ENCODE results near the gene NME5. TPM values are rescaled to one million over a fixed set of nuclear protein-coding genes. Genes with fewer than 3 reads are reported as not detected.
A peak's percentile ranks its signal among the peaks of the same experiment; 100 is the strongest.

Gene NME5
- total and polyA plus RNA-seq, 2 of the 13 experiments (the other 11 are each of a cell fraction or from before 2014, with no cell fraction given), result 0.18 TPM; not detected in 1

DNA sequence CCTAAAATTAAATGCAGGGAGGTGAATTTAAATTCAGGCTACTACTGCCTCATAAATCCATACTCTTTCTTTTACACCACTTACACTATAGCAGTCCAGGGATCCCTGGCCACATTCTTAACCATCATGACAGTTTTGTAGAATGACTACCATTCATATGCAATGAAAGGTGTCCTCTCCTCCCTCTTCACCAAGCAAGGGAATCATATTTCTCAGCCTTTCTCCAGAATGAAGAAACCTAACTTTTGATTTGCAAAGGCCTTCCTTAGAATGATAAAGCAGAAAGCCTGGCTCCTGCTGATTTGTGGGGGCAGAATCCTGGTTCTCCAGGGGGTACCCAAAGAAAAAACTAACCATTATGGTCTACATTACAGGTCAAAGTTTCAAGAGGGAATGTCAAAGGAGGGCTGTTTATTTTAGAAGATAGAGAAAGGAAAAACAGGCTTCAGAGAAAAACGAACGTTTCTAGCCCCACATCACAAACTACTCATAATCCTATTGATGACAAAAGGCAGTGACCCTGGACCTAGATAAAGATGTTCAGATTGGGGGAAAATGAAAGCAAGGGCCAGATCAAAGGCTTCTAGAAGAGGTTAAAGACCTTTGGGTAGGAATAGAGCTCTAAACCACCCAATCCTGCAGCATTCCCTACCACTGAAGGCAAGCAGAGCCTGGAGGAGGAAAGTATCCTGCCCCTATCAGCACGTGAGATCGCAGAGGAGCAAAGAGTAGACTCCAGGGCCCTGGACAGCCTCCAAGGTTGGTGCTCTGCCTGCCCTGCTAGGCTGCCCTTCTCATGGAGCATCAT lies 43.9 kb downstream of the NME5 start (continued):
- TF ChIP-seq, protein P1, sequence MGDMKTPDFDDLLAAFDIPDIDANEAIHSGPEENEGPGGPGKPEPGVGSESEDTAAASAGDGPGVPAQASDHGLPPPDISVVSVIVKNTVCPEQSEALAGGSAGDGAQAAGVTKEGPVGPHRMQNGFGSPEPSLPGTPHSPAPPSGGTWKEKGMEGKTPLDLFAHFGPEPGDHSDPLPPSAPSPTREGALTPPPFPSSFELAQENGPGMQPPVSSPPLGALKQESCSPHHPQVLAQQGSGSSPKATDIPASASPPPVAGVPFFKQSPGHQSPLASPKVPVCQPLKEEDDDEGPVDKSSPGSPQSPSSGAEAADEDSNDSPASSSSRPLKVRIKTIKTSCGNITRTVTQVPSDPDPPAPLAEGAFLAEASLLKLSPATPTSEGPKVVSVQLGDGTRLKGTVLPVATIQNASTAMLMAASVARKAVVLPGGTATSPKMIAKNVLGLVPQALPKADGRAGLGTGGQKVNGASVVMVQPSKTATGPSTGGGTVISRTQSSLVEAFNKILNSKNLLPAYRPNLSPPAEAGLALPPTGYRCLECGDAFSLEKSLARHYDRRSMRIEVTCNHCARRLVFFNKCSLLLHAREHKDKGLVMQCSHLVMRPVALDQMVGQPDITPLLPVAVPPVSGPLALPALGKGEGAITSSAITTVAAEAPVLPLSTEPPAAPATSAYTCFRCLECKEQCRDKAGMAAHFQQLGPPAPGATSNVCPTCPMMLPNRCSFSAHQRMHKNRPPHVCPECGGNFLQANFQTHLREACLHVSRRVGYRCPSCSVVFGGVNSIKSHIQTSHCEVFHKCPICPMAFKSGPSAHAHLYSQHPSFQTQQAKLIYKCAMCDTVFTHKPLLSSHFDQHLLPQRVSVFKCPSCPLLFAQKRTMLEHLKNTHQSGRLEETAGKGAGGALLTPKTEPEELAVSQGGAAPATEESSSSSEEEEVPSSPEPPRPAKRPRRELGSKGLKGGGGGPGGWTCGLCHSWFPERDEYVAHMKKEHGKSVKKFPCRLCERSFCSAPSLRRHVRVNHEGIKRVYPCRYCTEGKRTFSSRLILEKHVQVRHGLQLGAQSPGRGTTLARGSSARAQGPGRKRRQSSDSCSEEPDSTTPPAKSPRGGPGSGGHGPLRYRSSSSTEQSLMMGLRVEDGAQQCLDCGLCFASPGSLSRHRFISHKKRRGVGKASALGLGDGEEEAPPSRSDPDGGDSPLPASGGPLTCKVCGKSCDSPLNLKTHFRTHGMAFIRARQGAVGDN (CRISPR knock-in tag; IDR thresholded peaks at IDR 0.05), result peak; percentile 40; the same call in 1 of the 2 replicates
- TF ChIP-seq BCL6 (CRISPR knock-in tag; IDR thresholded peaks at IDR 0.05) (peak; percentile 42; the same call in 1 of the 2 replicates), YEATS4 (CRISPR knock-in tag; IDR thresholded peaks at IDR 0.05; ENCODE audit: borderline replicate concordance) (peak; percentile 40; the same call in 1 of the 2 replicates), ZBTB3 (CRISPR knock-in tag; IDR thresholded peaks at IDR 0.05; ENCODE audit: borderline replicate concordance, low read depth) (no peak), AKAP8 (CRISPR knock-in tag; IDR thresholded peaks at IDR 0.05) (no peak), NR2F6 (IDR thresholded peaks at IDR 0.05) (peak; percentile 92), NR2F6 (CRISPR knock-in tag; IDR thresholded peaks at IDR 0.05) (peak; percentile 74), ZNF331 (CRISPR knock-in tag; IDR thresholded peaks at IDR 0.05) (0 out of 2 replicates have a peak, but pooled peaks have one; percentile 37), ATM (IDR thresholded peaks at IDR 0.05; ENCODE audit: borderline replicate concordance) (no peak), ZSCAN22 (CRISPR knock-in tag; IDR thresholded peaks at IDR 0.05) (no peak)
- TF ChIP-seq, protein P2, sequence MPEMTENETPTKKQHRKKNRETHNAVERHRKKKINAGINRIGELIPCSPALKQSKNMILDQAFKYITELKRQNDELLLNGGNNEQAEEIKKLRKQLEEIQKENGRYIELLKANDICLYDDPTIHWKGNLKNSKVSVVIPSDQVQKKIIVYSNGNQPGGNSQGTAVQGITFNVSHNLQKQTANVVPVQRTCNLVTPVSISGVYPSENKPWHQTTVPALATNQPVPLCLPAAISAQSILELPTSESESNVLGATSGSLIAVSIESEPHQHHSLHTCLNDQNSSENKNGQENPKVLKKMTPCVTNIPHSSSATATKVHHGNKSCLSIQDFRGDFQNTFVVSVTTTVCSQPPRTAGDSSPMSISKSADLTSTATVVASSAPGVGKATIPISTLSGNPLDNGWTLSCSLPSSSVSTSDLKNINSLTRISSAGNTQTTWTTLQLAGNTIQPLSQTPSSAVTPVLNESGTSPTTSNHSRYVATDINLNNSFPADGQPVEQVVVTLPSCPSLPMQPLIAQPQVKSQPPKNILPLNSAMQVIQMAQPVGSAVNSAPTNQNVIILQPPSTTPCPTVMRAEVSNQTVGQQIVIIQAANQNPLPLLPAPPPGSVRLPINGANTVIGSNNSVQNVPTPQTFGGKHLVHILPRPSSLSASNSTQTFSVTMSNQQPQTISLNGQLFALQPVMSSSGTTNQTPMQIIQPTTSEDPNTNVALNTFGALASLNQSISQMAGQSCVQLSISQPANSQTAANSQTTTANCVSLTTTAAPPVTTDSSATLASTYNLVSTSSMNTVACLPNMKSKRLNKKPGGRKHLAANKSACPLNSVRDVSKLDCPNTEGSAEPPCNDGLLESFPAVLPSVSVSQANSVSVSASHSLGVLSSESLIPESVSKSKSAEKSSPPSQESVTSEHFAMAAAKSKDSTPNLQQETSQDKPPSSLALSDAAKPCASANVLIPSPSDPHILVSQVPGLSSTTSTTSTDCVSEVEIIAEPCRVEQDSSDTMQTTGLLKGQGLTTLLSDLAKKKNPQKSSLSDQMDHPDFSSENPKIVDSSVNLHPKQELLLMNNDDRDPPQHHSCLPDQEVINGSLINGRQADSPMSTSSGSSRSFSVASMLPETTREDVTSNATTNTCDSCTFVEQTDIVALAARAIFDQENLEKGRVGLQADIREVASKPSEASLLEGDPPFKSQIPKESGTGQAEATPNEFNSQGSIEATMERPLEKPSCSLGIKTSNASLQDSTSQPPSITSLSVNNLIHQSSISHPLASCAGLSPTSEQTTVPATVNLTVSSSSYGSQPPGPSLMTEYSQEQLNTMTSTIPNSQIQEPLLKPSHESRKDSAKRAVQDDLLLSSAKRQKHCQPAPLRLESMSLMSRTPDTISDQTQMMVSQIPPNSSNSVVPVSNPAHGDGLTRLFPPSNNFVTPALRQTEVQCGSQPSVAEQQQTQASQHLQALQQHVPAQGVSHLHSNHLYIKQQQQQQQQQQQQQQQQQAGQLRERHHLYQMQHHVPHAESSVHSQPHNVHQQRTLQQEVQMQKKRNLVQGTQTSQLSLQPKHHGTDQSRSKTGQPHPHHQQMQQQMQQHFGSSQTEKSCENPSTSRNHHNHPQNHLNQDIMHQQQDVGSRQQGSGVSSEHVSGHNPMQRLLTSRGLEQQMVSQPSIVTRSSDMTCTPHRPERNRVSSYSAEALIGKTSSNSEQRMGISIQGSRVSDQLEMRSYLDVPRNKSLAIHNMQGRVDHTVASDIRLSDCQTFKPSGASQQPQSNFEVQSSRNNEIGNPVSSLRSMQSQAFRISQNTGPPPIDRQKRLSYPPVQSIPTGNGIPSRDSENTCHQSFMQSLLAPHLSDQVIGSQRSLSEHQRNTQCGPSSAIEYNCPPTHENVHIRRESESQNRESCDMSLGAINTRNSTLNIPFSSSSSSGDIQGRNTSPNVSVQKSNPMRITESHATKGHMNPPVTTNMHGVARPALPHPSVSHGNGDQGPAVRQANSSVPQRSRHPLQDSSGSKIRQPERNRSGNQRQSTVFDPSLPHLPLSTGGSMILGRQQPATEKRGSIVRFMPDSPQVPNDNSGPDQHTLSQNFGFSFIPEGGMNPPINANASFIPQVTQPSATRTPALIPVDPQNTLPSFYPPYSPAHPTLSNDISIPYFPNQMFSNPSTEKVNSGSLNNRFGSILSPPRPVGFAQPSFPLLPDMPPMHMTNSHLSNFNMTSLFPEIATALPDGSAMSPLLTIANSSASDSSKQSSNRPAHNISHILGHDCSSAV (CRISPR knock-in tag; IDR thresholded peaks at IDR 0.05; ENCODE audit: borderline replicate concordance), result no peak
- TF ChIP-seq, protein P3, sequence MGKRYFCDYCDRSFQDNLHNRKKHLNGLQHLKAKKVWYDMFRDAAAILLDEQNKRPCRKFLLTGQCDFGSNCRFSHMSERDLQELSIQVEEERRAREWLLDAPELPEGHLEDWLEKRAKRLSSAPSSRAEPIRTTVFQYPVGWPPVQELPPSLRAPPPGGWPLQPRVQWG (CRISPR knock-in tag; IDR thresholded peaks at IDR 0.05; ENCODE audit: borderline replicate concordance, low read depth), result no peak
- TF ChIP-seq, protein P4, sequence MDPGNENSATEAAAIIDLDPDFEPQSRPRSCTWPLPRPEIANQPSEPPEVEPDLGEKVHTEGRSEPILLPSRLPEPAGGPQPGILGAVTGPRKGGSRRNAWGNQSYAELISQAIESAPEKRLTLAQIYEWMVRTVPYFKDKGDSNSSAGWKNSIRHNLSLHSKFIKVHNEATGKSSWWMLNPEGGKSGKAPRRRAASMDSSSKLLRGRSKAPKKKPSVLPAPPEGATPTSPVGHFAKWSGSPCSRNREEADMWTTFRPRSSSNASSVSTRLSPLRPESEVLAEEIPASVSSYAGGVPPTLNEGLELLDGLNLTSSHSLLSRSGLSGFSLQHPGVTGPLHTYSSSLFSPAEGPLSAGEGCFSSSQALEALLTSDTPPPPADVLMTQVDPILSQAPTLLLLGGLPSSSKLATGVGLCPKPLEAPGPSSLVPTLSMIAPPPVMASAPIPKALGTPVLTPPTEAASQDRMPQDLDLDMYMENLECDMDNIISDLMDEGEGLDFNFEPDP (CRISPR knock-in tag; conservative IDR thresholded peaks at IDR 0.05), result no peak
- TF ChIP-seq, protein P5, sequence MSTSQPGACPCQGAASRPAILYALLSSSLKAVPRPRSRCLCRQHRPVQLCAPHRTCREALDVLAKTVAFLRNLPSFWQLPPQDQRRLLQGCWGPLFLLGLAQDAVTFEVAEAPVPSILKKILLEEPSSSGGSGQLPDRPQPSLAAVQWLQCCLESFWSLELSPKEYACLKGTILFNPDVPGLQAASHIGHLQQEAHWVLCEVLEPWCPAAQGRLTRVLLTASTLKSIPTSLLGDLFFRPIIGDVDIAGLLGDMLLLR (CRISPR knock-in tag; IDR thresholded peaks at IDR 0.05), result no peak
